GM18511 (cell line): ENCODE data around the gene RSRP1.

Experiments
- ATAC-seq: cut with Tn5 transposase; IDR thresholded peaks from one replicate; pipeline ENCODE4 v1.9.1; 2021; ENCODE audit warnings: mild to moderate bottlenecking, moderate library complexity; ENCODE audit not compliant: unreplicated experiment

Gene RSRP1

DNA sequence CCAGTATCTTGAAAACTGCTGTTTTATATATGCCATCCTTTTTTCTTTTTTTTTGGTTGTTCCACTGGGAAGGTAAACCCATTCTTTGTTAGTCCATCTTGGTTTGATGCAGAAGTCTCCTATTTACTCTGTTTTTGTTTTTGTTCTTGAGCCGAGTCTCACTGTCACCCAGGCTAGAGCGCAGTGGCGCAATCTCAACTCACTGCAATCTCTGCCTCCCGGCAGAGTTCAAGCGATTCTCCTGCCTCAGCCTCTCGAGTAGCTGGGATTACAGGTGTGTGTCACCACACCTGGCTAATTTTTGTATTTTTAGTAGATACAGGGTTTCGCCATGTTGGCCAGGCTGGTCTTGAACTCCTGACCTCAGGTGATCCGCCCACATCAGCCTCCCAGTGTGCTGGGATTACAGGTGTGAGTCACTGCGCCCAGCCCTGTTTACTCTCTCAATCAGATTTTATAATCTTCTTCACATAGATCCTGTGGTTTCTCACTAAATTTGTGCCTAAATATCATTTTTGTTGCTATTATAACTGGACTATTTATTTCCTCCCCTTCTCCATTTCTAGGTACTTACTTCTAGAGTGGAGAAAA lies 27.5 kb downstream of the RSRP1 start:
- no peak for ATAC-seq

DNA sequence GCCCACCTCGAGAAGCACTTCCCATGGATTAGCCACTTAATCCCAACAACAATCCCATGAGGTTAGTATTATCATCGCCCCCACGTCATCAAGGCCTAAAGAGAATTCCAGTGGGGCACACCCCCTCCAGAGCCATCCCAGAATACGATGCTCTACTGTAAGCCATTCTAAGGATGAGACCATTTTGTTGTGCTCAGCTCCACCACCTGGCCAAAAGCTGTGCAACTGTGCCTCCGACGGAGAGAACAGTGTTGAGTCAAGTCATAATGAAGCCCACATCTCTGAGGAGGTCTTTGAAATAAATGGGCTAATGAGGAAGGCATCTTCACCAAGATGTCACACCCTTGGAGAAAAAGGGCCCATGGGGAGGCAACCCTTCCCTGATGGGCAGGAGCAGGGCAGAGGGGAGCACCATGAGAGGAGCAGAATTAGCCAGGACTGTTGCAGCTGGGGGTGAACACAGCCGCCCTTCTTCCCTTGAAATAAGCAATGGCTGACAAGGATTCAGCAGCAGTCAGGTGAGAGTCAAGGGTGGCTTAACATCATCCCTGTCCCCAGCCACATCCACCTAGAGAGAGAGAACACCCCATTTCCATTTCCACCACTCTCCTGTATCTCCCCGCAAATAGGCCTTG lies 29.5 kb downstream of the RSRP1 start:
- no peak for ATAC-seq

DNA sequence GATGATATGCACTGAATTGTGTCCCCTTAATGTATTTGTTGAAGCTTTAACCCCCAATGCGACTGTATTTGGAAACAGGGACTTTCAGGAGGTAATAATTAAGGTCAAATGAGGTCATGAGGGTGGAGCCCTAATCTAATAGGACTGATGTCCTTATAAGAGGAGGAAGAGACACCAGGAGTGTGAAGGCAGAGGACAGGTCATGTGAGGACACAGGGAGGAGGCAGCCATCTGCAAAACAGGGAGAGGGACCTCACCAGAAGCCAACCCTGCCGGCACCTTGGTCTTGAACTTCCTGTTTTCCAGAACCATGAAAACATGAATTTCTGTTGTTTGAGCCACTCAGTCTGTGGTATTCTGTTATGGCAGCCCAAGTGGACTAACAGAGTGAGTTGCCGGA lies 30.2 kb downstream of the RSRP1 start:
- ATAC-seq: no peak

- ATAC-seq: no peak
These were observed 31.1 kb downstream of the RSRP1 start for GRCh38 chr1:25216123-25216522.

DNA sequence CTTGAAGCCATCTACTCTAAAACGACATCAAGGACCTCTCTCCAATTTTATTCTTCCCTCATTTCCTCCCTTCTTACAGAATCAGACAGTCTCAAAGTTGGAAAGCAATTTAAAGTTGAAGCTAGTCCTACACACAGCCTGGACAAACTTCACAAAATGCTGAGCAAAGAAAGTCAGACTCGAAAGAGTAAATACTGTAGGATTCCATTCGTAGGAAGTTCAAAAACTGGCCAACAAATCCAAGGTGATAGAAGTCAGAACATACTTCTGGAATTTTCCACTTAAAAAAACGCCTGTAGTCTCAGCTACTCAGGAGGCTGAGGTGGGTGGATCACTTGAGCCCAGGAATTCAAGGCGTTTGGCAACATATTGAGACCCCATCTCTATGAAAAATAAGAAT lies 34.5 kb downstream of the RSRP1 start:
- no peak for ATAC-seq

DNA sequence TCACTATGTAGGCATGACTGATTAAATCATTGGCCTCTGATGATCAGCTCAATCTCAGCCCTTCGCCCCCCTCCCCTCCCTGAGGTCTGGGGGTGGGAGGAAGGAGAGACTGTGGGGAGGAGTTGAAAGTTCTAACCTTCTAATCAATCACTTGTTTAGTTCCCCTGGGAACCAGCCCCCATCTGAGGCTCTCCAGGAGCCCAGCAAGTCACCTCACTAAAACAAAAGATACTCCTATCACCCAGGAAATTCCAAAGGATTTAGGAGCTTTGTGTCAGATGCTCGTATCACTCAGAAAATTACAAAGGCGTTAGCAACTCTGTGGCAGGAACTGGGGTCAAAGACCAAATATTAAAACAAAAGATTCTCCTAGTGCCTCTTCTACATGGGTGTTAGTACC lies 36.5 kb downstream of the RSRP1 start:
- no peak for ATAC-seq

DNA sequence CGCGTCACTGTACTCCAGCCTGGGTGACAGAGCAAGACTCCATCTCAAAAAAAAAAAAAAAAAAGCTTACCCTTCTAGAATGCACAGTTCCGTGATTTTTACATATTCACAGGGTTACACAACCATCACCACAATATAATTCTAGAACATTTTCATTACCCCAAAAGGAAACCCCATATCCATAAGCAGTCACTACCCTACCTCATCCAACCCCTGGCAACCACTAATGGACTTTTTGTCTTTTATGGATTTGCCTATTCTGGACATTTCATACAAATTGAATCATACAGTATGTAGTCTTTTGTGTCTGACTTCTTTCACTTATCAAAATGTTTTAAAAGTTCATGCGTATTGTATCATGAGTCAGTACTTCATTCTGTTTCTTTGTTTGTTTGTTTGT lies 37.7 kb downstream of the RSRP1 start:
- no peak for ATAC-seq

DNA sequence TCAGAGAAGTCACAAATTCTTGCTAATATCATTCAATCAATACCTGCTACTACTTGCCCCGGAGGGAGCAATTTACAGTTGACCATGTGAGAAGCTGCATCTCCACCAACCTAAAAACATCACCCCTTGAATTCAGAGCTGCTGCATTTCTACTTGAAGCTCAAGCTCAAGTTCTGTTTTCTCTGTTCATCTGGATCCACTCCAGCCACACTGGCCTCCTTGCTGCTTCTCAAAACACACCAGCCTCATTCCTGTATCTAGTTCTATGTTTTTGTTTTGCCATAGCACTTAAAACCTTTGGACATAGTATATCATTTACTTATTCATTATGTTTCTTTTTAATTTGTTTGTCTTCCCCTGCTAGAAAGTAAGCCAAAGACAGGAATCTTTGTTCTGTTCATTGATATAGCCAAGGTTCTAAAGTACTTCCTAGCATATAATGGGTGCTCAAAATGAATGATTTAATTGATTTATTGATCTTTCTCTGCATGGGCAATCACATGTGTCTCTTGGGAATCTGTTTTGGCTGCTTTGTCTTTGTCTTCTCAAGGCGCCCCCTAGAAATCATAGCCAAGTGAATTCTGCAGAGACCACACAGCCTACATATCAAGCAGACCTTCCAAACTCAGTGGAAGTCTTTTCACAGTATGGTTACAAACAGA lies 38.6 kb downstream of the RSRP1 start:
- no peak for ATAC-seq

DNA sequence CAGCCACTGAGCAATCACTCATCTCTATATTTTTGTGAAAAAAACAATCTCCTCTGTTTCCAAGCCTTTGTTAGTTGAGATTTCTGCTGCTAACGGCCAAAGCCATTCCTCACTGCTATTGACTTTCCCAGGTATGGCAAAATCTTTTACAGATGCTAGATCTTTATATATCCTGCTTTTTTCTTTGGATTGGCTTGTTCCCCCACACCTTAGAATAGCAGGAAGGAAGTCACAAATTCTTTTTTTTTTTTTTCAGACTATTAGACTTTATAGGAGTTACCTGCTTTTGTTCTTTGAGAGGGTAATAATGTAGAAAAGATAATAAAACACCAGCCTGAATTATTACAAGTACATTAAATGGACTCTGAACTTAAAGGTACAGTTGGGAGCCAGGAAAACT lies 39.2 kb downstream of the RSRP1 start:
- ATAC-seq: no peak

- ATAC-seq: no peak
These were observed 41.1 kb downstream of the RSRP1 start for GRCh38 chr1:25206201-25206600.

GRCh38 chr1:25205786-25206185 lies 41.5 kb downstream of the RSRP1 start:
- no peak for ATAC-seq

DNA sequence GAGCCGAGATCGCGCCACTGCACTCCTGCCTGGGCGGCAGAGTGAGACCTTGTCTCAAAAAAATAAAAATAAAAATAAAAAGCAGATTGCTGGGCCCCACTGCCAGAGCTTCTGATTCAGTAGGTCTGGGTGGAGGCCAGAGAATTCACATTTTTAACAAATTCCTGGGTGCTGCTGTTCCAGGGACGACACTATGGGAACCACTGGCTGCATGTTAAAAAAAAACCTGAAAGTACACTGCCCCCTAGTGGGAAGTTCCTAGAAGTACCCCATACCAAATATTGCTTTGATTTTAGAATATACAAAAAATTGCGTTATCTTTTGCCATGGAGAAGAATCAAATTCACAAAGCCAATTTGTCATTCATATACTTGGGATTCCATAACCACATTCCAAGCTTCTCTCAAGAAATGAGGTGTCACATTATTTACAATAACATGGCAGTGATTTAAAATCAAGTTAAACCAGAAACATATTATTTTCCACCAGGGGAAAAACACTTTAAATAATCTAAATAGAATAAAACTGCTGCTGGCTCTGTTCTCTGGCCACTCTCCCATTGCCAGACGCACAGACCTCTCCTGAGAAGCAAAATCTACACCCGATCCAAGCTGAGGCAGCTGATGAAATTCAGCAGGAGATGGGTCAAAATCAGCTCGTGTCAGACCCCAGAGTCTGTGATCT lies 42.3 kb downstream of the RSRP1 start:
- no peak for ATAC-seq

DNA sequence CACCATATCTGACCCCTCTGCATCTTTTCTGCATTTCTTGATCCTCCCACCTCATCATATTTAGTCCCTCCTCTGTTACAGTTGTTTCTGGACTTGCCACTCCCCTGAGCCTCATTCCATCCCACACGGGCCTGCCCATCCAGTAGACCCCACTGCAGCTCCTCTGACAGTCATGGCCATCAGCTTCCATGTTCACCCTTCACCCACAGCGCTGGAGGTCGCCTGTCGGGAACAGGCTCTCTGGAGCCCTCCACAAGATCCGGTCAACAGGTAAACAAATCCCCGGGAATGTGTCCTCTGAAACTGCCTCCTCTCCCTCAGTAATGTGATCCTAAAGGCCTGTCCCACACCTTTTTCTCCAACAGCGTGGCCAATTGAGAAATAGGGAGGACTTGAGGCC lies 46.2 kb downstream of the RSRP1 start:
- ATAC-seq: no peak

GRCh38 chr1:25199819-25200620 lies 47.2 kb downstream of the RSRP1 start:
- ATAC-seq: no peak

DNA sequence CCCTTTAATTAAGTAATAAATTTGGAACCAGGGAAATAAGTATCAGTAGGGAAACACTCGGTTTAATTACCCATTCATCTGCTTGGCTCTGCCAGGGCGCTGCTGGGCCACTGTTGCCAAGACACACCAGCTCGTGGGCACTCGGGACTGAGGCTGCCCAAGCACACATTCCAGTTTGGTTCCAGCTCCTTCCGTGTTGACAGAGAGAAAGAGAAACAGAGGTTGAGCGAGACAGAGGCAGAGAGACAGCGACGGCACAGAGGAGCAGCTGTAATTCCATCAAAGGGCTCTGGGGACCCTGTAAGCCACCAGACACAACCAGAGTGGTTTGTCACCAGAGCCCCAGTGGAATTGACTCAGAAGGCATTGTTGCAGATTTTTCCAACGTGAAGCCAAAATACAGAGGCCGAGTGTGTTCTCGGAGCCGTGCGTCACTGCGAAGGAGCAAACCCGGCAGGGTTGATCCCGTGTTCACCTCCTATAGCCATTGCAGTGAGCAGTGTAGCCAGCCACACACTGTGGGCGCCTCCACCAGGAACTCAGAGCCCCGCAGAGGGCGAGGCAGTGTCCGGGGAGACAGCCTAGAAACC lies 48.5 kb downstream of the RSRP1 start:
- no peak for ATAC-seq

DNA sequence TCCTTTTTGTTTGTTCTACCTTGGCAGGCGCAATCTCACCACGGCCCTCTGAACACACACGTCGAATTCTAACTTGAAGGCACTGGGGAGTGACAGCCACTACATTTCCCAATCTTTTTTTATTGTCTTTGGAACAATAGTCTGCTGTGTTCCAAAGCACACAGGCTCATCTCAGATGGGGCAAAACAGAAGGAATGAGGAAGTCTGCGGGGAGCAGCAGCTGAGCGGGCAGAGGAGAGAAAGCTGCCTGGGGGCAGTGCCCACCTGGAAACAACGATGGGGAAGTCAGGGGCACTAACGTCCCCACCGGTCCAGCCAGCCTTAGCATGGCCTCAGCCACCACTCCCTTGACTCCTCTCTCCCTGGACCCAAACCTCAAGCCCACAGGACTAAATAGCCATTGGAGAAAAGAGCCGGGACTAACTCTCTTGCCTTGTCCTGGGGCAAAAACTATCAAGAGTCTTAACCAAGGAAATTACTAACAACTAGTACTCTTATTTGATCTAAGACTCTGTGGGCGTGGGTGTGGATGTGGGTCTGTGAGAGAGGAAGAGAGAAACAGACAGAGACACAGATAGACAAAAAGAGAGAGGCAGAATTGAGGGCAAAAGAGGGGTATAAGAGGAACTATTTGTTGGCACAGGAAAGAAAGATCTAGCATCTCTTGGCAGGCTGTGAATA lies 49.1 kb downstream of the RSRP1 start:
- ATAC-seq: no peak

GRCh38 chr1:25197235-25197975 lies 49.8 kb downstream of the RSRP1 start:
- no peak for ATAC-seq

DNA sequence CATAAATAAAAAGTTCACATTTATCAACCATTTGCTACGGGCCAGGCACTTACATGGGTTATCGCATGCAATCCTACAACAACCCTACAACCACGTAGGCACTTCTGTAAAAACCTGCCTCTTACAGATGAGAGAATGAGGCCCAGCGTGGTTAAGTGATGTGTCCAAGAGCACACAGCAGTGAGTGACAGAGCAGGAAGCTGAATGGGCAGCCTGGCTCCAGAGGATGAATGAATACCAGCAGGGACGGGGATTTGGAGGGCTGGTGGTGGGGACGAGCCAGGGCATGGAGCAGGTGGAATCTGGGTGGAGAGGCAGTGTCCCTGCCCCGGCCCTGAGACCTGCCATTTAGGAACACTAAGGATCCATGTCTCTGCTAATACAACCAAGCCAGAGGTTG lies 50.4 kb downstream of the RSRP1 start:
- no peak for ATAC-seq

DNA sequence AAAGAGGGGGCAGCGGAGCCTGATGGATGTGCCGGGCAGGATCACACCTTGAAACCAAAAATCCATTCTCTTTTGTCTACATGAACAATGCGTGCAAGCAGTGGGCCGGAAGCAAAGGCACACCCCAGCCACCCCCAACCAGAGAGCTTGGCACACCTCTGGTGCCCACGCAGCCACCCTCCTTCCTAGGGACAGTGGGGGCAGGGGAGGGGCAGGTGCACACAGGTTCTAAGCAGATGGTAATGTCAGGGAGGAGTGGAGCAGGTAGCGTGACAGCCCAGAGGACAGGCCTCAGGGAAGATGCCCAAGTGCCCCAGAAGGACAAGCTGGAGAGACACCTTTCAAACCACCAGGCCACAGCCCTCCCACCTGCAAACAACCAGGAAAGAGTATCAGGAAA lies 51.4 kb downstream of the RSRP1 start:
- ATAC-seq: no peak
